ENCODE measurements around the gene GSE1. TPM values are rescaled to one million over a fixed set of nuclear protein-coding genes. Genes with fewer than 3 reads are reported as not detected.

The GSE1 gene
- total RNA-seq, 1 donor from 2014 or later: 120 TPM

DNA sequence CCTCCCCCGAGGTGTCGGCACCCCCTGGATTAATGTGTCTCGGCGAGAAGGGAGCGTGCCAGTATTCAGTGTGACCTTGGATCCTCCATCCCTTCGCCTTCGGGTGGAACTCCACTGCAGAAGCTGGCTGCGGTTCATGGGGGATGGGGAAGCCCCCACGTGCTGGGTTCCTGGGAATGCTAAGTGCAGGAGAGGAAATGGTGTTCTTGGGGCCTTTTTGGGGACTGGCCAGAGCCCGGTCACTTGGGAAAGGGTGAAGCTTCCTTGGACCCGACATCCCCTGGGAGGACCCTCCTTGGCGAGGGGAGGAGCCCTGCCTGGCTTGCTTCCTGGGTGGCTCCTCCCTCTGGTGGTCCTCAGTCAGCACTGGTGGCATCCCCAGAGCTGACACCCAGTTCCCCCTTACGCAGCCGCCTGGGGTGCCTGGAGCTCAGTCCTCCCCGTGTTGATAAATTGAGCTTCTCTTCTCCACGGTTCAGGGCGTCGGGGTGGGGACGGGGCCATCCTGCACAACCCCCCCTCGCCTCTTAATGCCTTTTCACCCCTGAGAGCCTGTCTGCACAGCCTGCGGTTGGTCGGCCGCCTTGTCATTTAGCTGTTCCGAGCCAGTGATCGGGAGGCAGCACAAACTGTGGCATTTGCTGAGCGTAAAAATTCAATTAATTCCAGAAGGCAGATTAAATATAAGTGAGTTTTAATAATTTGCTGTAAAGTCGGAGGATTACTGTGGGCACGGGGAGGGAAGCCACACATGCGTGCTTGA, 30.7 kb upstream of the GSE1 start:
- Histone ChIP-seq H3K27me3 (no peaks in the 10 kb centered on the region), H3K36me3 (no peaks in the 10 kb centered on the region), H3K27ac (no peak overlapping the region), H3K4me3 (no peak overlapping the region), H3K9me3 (no peaks in the 10 kb centered on the region), H3K4me1 (peaks cover 6 to 10% of the 10 kb centered on the region in 2 donors)
- intact Hi-C loops (cut with DNase I): no loop called here
- TF ChIP-seq, protein P1, sequence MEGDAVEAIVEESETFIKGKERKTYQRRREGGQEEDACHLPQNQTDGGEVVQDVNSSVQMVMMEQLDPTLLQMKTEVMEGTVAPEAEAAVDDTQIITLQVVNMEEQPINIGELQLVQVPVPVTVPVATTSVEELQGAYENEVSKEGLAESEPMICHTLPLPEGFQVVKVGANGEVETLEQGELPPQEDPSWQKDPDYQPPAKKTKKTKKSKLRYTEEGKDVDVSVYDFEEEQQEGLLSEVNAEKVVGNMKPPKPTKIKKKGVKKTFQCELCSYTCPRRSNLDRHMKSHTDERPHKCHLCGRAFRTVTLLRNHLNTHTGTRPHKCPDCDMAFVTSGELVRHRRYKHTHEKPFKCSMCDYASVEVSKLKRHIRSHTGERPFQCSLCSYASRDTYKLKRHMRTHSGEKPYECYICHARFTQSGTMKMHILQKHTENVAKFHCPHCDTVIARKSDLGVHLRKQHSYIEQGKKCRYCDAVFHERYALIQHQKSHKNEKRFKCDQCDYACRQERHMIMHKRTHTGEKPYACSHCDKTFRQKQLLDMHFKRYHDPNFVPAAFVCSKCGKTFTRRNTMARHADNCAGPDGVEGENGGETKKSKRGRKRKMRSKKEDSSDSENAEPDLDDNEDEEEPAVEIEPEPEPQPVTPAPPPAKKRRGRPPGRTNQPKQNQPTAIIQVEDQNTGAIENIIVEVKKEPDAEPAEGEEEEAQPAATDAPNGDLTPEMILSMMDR (IDR thresholded peaks at IDR 0.05): no peak
- no peak for DNase-seq (ENCODE audit: low spot score in 2 of 2)

DNA sequence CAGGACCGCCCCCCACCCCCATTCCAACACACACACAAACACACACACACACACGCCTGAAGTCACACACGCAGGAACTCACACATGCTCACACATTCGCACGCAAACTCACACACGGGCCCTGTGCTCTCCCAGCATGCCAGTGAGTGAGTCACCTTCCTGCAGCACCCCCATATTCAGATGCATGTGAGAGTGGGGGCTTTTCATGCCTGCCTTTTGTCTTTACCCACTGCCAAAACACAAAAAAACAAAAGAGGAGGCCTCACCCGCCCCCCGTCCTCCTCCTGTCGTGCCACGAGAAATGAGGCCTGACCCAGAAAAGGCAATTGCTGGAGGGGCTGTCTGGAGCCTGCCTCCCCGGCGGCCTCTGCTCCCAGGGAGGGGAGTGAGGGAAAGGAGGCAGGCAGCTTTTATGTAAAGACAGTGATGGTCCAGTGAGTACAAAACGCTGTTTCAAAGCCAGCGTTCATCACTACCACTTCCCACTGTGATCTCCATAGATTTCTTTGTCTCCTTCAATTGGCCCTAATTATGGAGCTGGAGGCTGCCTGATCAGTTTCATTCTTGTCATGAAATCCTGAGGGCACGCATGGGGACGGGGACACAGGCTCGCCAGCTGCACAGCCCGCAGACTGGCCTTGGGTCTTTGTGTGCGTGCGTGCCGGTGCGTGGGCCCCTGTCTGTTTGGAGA, 29.5 kb upstream of the GSE1 start:
- H3K27me3 ChIP-seq: no peaks in the 10 kb centered on the region

DNA sequence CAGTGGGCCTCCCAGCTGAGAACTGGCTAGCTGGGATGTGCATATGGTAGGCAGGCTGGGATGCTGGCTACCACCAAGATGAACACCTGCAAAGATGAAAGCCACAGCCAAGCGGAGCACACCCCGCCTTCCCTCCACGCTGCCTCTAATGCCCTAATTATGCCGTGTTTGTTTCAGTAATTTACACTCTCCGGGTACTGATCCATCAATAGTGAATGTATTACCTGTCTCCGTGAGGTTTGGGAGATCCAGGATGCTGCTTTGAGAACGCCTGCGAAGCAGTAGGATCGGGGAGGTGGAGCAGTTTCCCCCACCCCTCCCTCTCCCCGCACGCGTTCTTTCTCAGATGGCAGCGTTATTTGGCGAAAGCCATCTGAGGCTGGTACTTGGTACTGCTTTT, 28.9 kb upstream of the GSE1 start:
- Histone ChIP-seq H3K9me3 (no peaks in the 10 kb centered on the region), H3K27me3 (no peaks in the 10 kb centered on the region), H3K27ac (no peak overlapping the region), H3K36me3 (no peaks in the 10 kb centered on the region), H3K4me3 (no peak overlapping the region), H3K4me1 (peaks cover 6 to 10% of the 10 kb centered on the region in 2 donors)
- intact Hi-C loops (cut with DNase I): no loop called here
- no peak for DNase-seq (ENCODE audit: low spot score in 2 of 2)
- TF ChIP-seq, protein P1 (IDR thresholded peaks at IDR 0.05): no peak

More for the DNA sequence above, 29.5 kb upstream of the GSE1 start:
- DNase-seq (ENCODE audit: low spot score in 2 of 2): no peak
- H3K27ac ChIP-seq: no peak overlapping the region
- intact Hi-C loops (cut with DNase I): no loop called here
- H3K9me3 ChIP-seq: no peaks in the 10 kb centered on the region
- TF ChIP-seq, protein P1 (IDR thresholded peaks at IDR 0.05): no peak
- H3K4me1 ChIP-seq: peaks cover 6 to 10% of the 10 kb centered on the region in 2 donors
- no peak overlapping the region for H3K4me3 ChIP-seq
- H3K36me3 ChIP-seq: no peaks in the 10 kb centered on the region

DNA sequence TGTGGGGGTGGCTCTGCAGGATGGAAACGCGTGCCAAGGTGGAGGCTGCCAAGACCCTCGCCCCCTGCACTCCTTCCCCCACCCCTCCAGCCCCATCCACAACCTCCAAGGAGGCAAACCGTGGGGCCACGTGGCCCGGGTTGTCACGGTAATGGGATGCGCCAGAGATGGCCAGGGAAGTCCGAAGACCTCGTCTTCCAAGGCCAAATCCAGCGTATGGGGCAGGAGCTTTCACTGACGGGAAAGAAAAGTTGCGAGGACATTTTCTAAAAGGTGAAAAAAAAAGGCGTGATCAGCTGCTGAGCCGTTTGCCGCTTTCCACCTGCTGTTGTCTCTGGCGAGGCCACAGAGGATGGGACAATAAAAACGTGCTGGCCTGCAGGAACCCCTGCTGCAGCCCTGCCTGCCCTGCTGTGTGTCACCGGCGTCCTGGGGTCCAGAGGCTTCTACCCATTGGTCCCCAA, 28.3 kb upstream of the GSE1 start:
- no peak overlapping the region for H3K27ac ChIP-seq
- no peaks in the 10 kb centered on the region for H3K9me3 ChIP-seq
- TF ChIP-seq, protein P1 (IDR thresholded peaks at IDR 0.05): no peak
- H3K4me1 ChIP-seq: peaks cover 6 to 10% of the 10 kb centered on the region in 2 donors
- H3K27me3 ChIP-seq: no peaks in the 10 kb centered on the region
- intact Hi-C loops (cut with DNase I): no loop called here
- no peak for DNase-seq (ENCODE audit: low spot score in 2 of 2)
- H3K36me3 ChIP-seq: no peaks in the 10 kb centered on the region
- H3K4me3 ChIP-seq: no peak overlapping the region

DNA sequence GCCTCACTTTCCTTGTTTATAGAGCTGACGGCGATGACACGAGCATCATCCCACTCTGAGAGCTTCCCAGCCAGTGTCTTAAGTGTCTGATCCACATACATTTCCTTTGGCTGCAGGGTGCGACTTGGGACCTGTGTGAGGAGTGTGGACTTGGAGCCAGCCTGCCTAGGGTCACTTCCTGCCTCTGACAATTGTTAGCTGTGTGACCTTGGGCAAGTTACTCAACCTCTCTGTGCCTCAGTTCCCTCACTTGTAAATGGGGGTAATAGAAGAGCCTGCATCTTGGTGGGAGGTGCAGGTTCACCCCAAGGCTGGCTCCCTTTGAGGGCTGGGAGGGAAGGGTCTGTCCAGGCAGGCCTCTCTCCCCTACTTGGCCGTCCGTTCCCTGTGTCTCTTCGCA, 27.4 kb upstream of the GSE1 start:
- H3K9me3 ChIP-seq: no peaks in the 10 kb centered on the region
- H3K4me1 ChIP-seq: peaks cover 6 to 10% of the 10 kb centered on the region in 2 donors
- intact Hi-C loops (cut with DNase I): no loop called here
- no peak overlapping the region for H3K4me3 ChIP-seq
- no peak for DNase-seq (ENCODE audit: low spot score in 2 of 2)
- no peaks in the 10 kb centered on the region for H3K36me3 ChIP-seq
- TF ChIP-seq, protein P1 (IDR thresholded peaks at IDR 0.05): no peak
- no peaks in the 10 kb centered on the region for H3K27me3 ChIP-seq
- no peak overlapping the region for H3K27ac ChIP-seq

Data from ascending aorta (tissue), 2 donors.